A549 (cell line): ENCODE results near the gene PIK3R4.

ENCODE experiments used
- ATOH8 ChIP-seq: fragments of 250-450 bp; sonication (Bioruptor Pico); IDR thresholded peaks from 2 replicates; pipeline ENCODE4 v1.5.0; 2020; ENCODE audit warnings: low read depth, mild to moderate bottlenecking, moderate library complexity
- CTCF ChIP-seq: fragments of >200 bp; sonication (Bioruptor Twin); formaldehyde crosslinking; IDR thresholded peaks from 3 replicates; pipeline ENCODE4 v1.5.1; 2016
- EP300 ChIP-seq, 2 experiments: fragments of >200 bp; sonication (Bioruptor Twin); formaldehyde crosslinking; IDR thresholded peaks; 2 replicates in 1 of 2; 3 replicates in 1 of 2; pipeline ENCODE4 v1.6.1; 2016 to 2017
- JUN ChIP-seq, 2 experiments: fragments of >200 bp; sonication (Bioruptor Twin); formaldehyde crosslinking; IDR thresholded peaks; 2 replicates in 1 of 2; 3 replicates in 1 of 2; pipeline ENCODE4 v1.6.1; 2016 to 2017
- MAFK ChIP-seq: fragments of 450-650 bp; IDR thresholded peaks from 2 replicates; pipeline ENCODE4 v1.6.1; 2014; ENCODE audit not compliant: partially characterized antibody
- PBX3 ChIP-seq: IDR thresholded peaks from 2 replicates; pipeline ENCODE4 v1.6.1; 2012
- POLR2A ChIP-seq: IDR thresholded peaks from 2 replicates; pipeline ENCODE4 v1.6.1; 2012; ENCODE audit warnings: mild to moderate bottlenecking, low read length
- RARB ChIP-seq: fragments of 250-450 bp; sonication (Bioruptor Pico); IDR thresholded peaks from 2 replicates; pipeline ENCODE4 v1.8.0; 2021; ENCODE audit warnings: mild to moderate bottlenecking, moderate library complexity
- USF2 ChIP-seq: fragments of 450-650 bp; IDR thresholded peaks from 2 replicates; pipeline ENCODE4 v1.6.1; 2014; ENCODE audit warnings: antibody characterized with exemption

- TF ChIP-seq CTCF (no peak), USF2 (no peak), RARB (CRISPR knock-in tag) (no peak), EP300 (IDR thresholded peaks at IDR 0.05) (no peak), JUN (IDR thresholded peaks at IDR 0.05) (no peak), PBX3 (no peak), ATOH8 (CRISPR knock-in tag) (no peak), MAFK (no peak), POLR2A (no peak)
Observed at GRCh38 chr3:130671545-130672312, 74.9 kb downstream of the PIK3R4 start.
